Measurements from ENCODE around the gene TBC1D10B.

- TF ChIP-seq CTCF (IDR thresholded peaks at IDR 0.05) (no peak), EZH2 (IDR thresholded peaks at IDR 0.05; ENCODE audit: borderline replicate concordance, insufficient read depth, low read depth, low read length, poor library complexity, severe bottlenecking) (no peak)
These were observed 29.7 kb downstream of the TBC1D10B start for GRCh38 chr16:30340621-30341020.
